HG02852 (cell line): ENCODE data around the gene MACROH2A2.
"Not testable (repeated sequence)": the region's sequence is repeated elsewhere in the genome, so short reads cannot be mapped to it uniquely, and the experiment has no call there.

Experiments
- ATAC-seq: cut with Tn5 transposase; IDR thresholded peaks from one replicate; pipeline ENCODE4 v1.9.1; 2021; ENCODE audit warnings: mild to moderate bottlenecking, moderate library complexity; ENCODE audit not compliant: unreplicated experiment

The MACROH2A2 gene

DNA sequence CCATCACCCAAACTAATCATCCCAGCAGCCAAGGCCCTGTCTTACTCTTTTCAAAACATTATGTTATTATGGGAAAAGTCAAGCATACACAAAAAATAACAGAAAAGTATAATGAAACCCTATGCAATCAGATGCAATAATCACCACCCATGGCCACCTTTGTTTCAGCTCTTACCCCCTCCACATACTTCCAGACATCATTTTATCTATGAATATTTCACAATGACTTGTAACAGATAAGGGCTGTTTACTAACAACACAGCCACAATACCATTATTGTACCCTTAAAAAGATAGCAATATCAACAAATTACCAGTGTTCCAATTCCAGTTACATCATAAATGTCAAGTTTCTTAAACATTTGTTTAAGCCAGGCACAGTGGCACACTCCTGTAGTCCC lies 44.8 kb downstream of the MACROH2A2 start:
- ATAC-seq, result no peak

GRCh38 chr10:70098271-70098670 lies 45.6 kb downstream of the MACROH2A2 start:
- no peak for ATAC-seq

DNA sequence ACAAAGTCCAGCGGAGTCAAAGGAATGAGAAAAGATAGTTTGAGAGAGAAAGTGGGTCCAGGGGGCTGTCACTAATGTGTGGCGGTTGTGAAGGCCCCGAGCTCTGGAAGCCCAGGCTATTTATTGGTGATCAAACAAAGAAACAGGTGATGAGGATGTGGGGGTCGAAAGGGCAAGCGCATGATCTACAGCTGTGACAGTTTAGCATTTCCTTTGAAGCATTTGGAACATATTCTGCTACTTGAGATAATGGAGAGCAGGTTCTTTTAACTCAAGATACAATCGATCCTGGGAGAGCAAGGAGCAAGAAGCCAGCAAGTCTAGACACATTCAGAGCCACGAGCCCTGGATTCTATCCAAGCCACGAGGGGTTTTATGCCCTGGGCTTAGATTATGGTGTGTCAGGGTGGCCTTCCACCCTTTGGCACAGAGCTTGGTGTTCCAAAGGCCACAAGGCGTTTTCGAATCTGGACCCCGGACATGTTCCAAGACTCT lies 48.5 kb downstream of the MACROH2A2 start:
- ATAC-seq, result not testable (repeated sequence)

DNA sequence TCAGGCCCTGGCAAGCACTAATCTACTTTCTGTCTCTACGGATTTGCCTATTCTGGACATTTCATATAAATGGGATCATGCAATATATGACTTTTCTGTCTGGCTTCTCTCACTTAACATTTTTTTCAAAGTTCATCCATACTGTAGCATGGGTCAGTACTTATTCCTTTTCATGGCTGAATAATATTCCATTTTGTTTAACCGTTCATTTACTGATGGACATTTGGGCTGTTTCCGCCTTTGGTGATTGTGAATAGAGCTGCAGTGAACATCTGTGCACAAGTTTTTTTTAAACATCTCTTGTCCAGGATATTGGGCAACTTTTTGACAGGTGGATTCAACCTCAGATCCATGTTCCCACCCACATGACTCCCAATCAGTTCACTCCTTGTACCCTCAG lies 49.0 kb downstream of the MACROH2A2 start:
- no peak for ATAC-seq

DNA sequence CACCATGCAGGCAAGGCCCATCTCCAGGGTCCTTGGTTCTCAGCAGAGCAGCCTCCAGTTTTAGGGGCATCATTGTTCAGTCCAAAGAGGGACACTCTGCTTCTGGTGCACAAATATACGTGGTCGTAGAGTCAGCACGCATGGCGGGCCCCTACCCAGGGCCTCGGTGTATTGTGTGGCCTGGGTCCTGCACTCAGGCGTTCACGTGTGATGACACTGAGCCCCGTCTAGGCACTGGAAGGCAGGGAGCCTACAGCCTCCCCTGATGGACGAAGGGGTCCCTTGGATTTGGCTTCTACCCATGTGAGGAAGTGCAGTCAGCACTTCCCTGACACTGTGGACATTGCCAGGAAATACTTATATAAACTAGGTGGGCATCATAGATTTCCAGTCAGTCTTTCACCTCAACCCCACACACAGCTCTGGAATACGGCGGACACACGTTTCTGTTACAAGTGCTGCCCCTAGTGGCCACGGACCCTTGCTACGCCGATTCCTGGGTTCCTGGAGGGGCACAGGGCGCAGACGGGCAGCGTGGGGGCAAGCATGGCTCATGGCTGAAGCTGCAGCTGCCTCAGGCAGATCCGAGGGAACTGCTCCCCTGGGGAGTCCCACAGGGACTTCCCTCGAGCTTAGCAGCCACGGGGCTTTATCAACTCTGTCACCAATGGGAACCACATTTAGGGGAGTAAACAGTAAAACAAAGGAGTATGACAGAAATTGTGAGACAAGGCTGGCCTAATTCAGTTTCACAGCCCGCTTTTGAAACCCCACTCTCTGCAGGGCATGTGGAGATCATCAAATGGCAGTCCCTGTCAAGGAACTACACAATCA lies 54.5 kb downstream of the MACROH2A2 start:
- ATAC-seq, result peak; percentile 72

DNA sequence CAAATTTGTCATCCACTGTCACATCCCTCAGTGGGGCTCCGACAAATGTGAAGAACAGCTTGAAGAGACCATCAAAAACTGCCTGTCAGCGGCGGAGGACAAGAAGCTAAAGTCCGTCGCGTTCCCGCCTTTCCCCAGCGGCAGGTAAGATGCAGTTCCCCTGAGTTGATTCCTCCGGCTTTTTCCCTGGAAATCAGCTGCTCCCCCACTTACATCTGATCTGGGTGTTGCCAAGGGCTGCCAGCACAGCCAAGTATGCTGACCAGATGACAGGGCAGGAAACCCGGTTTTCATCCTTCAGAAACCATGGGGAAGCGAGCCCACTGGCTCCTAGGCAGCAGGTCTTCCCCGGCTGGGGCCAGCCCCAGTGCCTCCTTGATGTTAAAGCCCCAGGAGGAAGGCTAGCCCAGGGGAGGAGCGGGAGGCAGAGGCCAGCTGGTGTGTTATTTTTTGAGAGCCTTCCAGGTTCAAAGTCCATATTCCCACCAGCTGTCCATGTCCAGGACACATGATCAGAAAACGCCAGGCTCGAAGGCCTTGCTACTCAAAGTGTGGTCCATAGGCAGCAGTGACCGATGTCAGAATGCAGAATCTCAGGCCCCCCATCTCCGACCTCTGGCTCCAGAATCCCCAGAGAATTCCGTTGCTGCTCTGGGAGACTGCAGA lies 56.6 kb downstream of the MACROH2A2 start:
- ATAC-seq, result no peak

DNA sequence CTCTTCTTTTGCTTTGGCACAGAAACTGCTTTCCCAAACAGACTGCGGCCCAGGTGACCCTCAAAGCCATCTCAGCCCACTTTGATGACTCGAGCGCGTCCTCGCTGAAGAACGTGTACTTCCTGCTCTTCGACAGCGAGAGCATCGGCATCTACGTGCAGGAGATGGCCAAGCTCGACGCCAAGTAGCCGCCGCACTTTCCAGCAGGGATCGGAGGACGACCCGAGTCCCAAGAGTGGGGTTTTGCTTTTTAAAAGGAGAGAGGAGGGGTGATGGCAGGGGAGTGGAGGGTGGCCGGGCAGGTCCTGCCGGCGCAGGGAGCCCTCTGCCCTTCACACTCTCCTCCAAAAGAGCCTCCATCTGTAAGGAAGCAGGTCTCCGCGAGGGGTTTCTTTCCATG lies 58.9 kb downstream of the MACROH2A2 start:
- no peak for ATAC-seq

- no peak for ATAC-seq
These were observed 59.4 kb downstream of the MACROH2A2 start for GRCh38 chr10:70112071-70112470.

GRCh38 chr10:70114902-70115301 lies 62.3 kb downstream of the MACROH2A2 start:
- ATAC-seq, result no peak

DNA sequence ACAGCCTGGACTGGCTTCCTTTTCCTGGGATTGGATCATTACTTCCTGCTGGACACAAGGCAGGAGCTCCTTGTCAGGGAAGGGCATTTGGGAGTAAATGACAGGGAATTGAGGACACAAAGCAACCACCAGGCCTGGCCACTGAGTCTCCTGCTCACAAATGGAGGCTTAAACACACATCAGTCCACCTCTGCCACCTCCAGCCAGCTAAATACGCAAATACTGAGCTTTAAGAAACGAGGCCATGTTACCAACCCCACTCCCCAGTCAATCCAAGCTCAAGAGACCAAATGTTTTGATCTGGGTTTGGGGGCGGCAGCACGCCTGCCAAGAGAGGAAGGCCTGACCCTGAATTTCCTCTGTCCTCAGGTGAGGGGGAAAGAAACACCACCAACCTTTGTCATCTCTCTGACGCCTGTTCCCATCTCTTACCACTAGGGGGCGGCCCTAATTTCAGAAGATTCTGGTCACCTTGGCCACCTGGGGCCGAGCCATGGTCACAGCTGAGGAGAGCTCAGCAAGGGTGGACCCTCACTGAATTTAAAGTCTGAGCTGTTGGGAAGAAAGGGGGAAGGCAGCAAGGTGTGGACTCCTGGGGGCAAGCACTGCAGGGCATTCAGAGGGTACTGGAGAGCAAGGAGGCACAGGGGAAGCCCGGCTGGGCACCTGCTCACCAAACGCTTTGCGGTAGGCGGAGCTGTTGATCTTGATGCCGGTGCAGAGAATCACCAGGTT lies 63.5 kb downstream of the MACROH2A2 start:
- ATAC-seq, result no peak

GRCh38 chr10:70117646-70118045 lies 65.0 kb downstream of the MACROH2A2 start:
- ATAC-seq, result no peak

- ATAC-seq, result no peak
These were observed 65.5 kb downstream of the MACROH2A2 start for GRCh38 chr10:70118196-70118595.

DNA sequence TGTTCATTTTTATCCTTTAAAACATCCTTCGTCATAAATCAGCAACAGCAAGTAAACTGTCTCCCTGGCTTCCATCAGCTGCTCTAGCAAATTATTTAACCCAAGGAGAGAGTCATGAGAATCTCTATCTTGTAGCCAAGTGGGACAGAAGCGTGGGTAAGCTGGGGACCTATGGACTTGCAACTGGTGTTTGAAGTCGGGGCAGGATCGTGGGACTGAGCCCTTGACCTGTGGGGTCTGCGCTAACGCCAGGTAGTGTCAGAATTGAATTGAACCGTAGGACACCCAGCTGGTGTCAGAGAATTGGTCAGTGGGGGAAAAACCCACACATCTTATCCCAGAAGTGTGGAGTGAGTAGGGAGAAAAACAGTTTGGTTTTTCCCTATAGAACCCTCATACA lies 66.6 kb downstream of the MACROH2A2 start:
- no peak for ATAC-seq

DNA sequence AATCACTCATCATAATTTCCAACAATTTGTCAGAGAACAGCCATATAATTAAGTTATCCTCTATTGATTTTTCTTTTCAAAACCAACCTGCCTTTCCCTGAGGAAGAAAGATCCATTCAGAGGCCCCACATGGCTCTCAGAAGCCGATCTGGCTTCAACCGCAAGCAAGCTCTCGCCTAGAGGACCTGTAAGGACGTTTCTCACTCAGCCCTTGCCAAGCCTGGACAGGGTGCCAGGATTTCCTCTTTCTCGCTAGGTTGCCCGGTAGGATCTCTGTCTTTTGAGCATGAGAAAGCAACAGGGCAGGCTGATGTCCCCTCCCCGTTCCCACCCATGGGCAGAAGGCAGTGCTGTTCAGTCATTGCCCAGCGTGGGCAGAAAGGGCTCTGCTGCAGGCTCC lies 67.0 kb downstream of the MACROH2A2 start:
- no peak for ATAC-seq

DNA sequence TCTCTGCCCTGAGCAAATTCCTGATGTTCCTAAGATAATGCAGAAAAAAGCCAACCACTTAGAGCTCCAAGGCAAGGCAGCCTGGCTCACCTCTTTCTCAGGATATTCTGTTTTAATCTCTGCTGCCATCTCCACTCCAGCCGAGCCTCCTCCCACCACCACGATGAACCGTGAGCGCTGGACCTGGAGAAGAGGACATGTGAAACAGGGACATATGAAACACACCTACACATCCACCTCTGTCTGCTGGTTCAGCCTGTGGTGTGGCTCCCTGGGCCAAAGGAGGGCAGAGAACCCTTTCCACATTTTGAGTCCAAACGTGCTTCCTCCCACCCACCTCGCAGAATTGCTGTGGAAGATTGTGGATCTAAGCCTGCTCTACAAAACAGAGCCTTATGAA lies 67.8 kb downstream of the MACROH2A2 start:
- ATAC-seq, result no peak

- ATAC-seq, result no peak
These were observed 68.8 kb downstream of the MACROH2A2 start for GRCh38 chr10:70121281-70121949.

GRCh38 chr10:70122742-70123141 lies 70.1 kb downstream of the MACROH2A2 start:
- no peak for ATAC-seq

DNA sequence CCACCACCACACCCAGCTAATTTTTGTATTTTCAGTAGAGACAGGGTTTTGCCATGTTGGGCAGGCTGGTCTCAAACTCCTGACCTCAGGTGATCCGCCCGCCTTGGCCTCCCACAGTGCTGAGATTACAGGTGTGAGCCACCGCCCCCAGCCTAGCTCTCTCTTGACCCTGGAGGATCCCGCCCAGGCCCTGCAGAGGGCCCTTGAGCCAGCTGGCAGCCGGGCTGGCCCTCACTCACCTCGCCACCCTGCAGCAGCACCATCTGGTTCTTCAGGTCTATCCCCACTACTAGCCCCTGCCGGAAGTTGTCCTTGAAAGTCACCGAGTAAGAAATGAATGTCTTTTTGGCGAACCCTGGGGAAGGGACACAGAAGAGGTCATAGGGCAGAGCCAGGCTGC lies 70.5 kb downstream of the MACROH2A2 start:
- not testable (repeated sequence) for ATAC-seq

- no peak for ATAC-seq
These were observed 71.2 kb downstream of the MACROH2A2 start for GRCh38 chr10:70123817-70124216.

GRCh38 chr10:70124415-70124814 lies 71.8 kb downstream of the MACROH2A2 start:
- ATAC-seq, result no peak

DNA sequence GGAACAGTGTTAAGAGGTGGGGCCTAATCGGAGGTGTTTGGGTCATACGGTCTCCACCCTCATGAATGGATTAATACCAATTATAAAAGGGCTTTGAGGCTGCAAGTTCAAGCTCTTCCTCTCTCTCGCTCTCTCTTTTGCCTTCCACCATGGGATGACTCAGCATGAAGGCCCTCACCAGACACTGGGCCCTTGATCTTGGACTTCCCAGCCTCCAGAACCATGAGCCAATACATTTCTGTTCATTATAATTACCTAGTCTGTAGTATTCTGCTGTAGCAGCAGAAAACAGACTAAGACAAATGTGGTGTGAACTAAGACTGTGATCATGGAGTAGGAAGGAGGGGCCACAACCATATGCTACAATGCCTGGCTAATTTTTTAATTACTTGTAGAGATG lies 72.3 kb downstream of the MACROH2A2 start:
- no peak for ATAC-seq
